Peyer's patch (tissue), 4 donors: Measurements from ENCODE around the gene TRIM9. TPM values are rescaled to one million over a fixed set of nuclear protein-coding genes. Genes with fewer than 3 reads are reported as not detected.

Source experiments
- DNase-seq, 3 donors: peaks; one replicate each; pipeline ENCODE4 v3.0.0-alpha.2; 2017 to 2019
- H3K27ac ChIP-seq, 4 donors: fragments of 200-600 bp; sonication (generic); one replicate each; pipeline ENCODE4 v1.5.1; 2016 to 2019
- H3K27me3 ChIP-seq, 2 donors: fragments of 200-600 bp; sonication (generic); one replicate each; pipeline ENCODE4 v1.5.1; 2019
- H3K36me3 ChIP-seq, 3 donors: fragments of 200-600 bp; sonication (generic); one replicate each; pipeline ENCODE4 v1.5.1; 2016 to 2019
- H3K4me1 ChIP-seq, 4 donors: fragments of 200-600 bp; sonication (generic); one replicate each; pipeline ENCODE4 v1.5.1; 2016 to 2019
- H3K4me3 ChIP-seq, 4 donors: fragments of 200-600 bp; sonication (generic); 1 replicate in 3 of 4; 2 replicates in 1 of 4; pipeline ENCODE4 v1.5.1; 2016 to 2019; ENCODE audit warnings: mild to moderate bottlenecking in 1 of 4
- H3K9me3 ChIP-seq, 4 donors: fragments of 200-600 bp; sonication (generic); one replicate each; pipeline ENCODE4 v1.5.1; 2016 to 2019; ENCODE audit warnings: mild to moderate bottlenecking in 1 of 4
- POLR2A ChIP-seq, 2 donors: fragments of 450-650 bp; IDR thresholded peaks; one replicate each; pipeline ENCODE4 v1.5.1; 2017; ENCODE audit warnings: antibody characterized with exemption in 2 of 2, mild to moderate bottlenecking in 2 of 2, moderate library complexity in 2 of 2
- total RNA-seq, 4 donors: library from RNA; depleted of rRNA; stranded (reverse); fragments of >200 nt; gene quantifications; one replicate each; pipeline ENCODE4 v1.1.0, GENCODE V29; 2016
- TF ChIP-seq, protein P1 (sequence below), 6 experiments: fragments of 450-650 bp in 4 of 6; fragments of 200-600 bp in 2 of 6; sonication (generic) in 1 of 6; IDR thresholded peaks; one replicate each; pipeline ENCODE4 v1.5.1; 2017 to 2019; ENCODE audit warnings: antibody characterized with exemption in 6 of 6, mild to moderate bottlenecking in 3 of 6, moderate library complexity in 1 of 6

Gene TRIM9
- total RNA-seq, 4 donors from 2014 or later: 0.35 to 5.0 (median 2.2) TPM

DNA sequence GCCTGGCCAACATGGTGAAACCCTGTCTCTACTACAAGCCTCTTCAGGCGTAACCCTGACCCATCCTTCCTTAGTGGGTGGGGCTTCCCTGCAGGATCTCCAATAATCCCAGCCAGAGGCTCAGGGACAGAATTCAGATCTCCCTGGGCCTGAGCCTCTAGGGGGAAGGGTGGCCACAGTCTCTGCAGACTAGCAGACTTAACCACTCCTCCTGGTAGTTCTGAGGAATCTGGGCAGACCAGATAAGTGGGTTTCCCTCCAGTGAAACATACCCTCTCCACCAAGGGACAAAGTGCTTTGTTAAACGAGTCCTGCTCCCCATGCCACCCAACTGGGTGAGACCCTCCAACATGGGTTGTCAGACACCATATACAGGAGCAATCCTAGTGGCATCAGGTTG lies 36.6 kb upstream of the TRIM9 start:
- TF ChIP-seq, protein P1, sequence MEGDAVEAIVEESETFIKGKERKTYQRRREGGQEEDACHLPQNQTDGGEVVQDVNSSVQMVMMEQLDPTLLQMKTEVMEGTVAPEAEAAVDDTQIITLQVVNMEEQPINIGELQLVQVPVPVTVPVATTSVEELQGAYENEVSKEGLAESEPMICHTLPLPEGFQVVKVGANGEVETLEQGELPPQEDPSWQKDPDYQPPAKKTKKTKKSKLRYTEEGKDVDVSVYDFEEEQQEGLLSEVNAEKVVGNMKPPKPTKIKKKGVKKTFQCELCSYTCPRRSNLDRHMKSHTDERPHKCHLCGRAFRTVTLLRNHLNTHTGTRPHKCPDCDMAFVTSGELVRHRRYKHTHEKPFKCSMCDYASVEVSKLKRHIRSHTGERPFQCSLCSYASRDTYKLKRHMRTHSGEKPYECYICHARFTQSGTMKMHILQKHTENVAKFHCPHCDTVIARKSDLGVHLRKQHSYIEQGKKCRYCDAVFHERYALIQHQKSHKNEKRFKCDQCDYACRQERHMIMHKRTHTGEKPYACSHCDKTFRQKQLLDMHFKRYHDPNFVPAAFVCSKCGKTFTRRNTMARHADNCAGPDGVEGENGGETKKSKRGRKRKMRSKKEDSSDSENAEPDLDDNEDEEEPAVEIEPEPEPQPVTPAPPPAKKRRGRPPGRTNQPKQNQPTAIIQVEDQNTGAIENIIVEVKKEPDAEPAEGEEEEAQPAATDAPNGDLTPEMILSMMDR (IDR thresholded peaks at IDR 0.05): no peak
- no peak for TF ChIP-seq POLR2A (IDR thresholded peaks at IDR 0.05)
- Histone ChIP-seq H3K27me3 (no peaks in the 10 kb centered on the region), H3K4me3 (no peak overlapping the region), H3K36me3 (no peaks in the 10 kb centered on the region), H3K27ac (no peak overlapping the region), H3K4me1 (no peaks in the 10 kb centered on the region), H3K9me3 (no peaks in the 10 kb centered on the region)
- no peak for DNase-seq

DNA sequence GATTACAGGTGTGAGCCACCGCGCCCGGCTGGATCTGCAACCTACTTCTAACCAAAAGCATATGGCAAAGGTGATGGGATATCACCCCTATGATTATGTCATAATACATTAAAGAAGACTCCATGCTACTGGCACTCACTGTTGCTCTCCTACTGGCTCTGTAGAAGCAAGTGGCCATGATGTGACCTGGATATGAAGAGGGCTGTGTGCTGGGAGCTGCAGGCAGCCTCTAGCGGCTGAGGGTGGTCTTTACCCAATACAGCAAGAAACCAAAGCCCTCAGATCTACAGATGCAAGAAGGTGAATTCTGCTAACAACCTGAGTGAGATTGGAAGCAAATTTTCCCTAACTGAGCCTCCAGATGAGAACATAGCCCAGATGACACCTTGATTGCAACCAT lies 34.2 kb upstream of the TRIM9 start:
- no peak for TF ChIP-seq POLR2A (IDR thresholded peaks at IDR 0.05)
- TF ChIP-seq, protein P1 (IDR thresholded peaks at IDR 0.05): no peak
- no peaks in the 10 kb centered on the region for H3K27me3 ChIP-seq
- no peaks in the 10 kb centered on the region for H3K4me1 ChIP-seq
- DNase-seq: no peak
- H3K36me3 ChIP-seq: no peaks in the 10 kb centered on the region
- no peak overlapping the region for H3K4me3 ChIP-seq
- no peaks in the 10 kb centered on the region for H3K9me3 ChIP-seq
- no peak overlapping the region for H3K27ac ChIP-seq

DNA sequence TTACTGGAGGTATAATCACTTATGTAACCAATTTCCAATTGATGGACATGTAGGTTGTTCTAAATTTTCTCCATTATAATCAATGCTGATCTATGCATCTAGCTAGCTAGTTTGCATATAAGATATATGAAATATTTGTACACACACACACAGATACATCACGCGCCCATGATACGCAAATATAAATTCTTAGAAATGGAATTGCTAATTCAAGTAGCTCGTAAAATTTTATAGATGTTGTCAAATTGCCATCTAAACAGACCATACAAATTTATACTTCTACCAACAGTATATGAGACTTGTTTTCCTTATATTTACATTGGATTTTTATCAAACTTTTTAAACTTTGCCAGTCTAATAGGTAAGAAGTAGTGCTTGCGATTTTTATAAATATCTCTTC lies 29.1 kb upstream of the TRIM9 start:
- H3K27ac ChIP-seq: no peak overlapping the region
- no peaks in the 10 kb centered on the region for H3K9me3 ChIP-seq
- no peaks in the 10 kb centered on the region for H3K36me3 ChIP-seq
- no peaks in the 10 kb centered on the region for H3K4me1 ChIP-seq
- no peaks in the 10 kb centered on the region for H3K27me3 ChIP-seq
- DNase-seq: no peak
- no peak overlapping the region for H3K4me3 ChIP-seq
- no peak for TF ChIP-seq POLR2A (IDR thresholded peaks at IDR 0.05)
- TF ChIP-seq, protein P1 (IDR thresholded peaks at IDR 0.05): no peak

DNA sequence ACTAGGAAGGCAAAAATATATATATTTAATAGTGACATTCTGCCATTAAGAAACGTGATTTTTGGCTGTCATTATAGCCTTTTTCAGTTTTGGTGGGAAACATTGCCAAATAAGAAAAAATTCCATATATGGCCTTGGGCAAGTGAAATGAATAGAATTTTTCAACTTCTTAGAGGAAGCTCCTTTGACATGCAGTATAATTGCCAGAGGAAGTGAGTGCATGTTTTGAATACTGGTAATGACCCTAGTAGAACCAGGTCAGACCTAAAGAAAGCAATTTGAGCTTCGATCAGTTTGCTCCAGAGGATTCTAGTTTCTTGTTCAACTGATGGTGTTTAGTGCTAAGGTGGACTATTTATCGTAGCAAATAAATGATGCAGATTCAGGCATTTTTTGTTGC lies 26.2 kb upstream of the TRIM9 start:
- Histone ChIP-seq H3K4me3 (no peak overlapping the region), H3K36me3 (no peaks in the 10 kb centered on the region), H3K27ac (no peak overlapping the region), H3K9me3 (no peaks in the 10 kb centered on the region), H3K4me1 (no peaks in the 10 kb centered on the region), H3K27me3 (no peaks in the 10 kb centered on the region)
- no peak for DNase-seq
- TF ChIP-seq, protein P1 (IDR thresholded peaks at IDR 0.05): no peak
- no peak for TF ChIP-seq POLR2A (IDR thresholded peaks at IDR 0.05)

DNA sequence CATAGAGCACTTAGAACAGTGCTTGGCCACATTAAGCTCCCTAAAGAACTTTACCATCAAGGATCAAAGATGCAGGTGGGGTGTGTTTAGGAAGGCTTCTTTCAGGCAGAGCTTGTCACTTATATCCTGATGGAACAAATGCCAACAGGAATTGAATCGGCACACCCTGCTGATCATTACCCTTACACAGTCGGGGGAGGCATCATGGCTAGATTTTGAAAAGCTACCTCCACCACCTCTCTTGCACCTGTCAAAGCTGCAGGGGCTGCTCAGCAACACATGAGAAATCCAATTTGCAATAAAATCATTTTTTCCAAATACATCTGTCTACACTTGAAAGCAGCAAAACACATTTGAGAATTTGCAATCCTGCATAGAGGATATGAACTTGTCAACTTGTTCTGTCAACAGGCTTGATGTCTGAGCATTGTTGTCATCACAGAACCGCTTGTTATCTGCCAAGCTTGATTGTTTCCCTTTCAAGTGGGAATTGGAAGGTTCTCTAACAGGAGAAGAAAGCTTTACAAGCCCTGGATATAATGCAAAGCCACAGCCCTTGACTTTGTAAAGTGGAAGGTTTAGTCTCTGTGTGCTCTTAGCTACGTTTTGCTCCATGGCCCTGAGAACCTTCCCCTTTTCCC lies 24.6 kb upstream of the TRIM9 start:
- TF ChIP-seq POLR2A (IDR thresholded peaks at IDR 0.05): no peak
- TF ChIP-seq, protein P1 (IDR thresholded peaks at IDR 0.05): no peak
- Histone ChIP-seq H3K4me3 (no peak overlapping the region), H3K4me1 (no peaks in the 10 kb centered on the region), H3K27ac (no peak overlapping the region), H3K27me3 (no peaks in the 10 kb centered on the region), H3K36me3 (no peaks in the 10 kb centered on the region), H3K9me3 (no peaks in the 10 kb centered on the region)
- DNase-seq: no peak

DNA sequence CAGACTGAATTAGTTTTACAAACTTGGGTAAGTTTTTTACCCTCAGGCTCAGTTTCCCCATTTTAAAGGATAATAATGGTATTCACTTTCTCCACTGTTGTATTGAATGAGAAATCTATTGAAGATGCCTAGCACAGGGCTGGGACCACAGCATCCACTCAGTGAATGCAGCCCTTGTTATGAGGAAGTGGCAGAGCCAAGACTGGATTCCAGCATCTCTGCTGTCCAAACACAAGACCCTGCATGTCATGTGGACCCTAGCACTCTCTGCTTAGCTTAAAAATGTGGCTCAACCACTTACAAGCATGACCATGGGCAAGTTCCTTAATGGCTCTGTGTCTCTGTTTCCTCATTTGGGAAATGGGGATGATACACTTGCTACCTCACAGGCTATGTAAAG lies 24.1 kb upstream of the TRIM9 start:
- Histone ChIP-seq H3K4me3 (no peak overlapping the region), H3K4me1 (no peaks in the 10 kb centered on the region), H3K9me3 (no peaks in the 10 kb centered on the region), H3K36me3 (no peaks in the 10 kb centered on the region), H3K27me3 (no peaks in the 10 kb centered on the region), H3K27ac (no peak overlapping the region)
- no peak for TF ChIP-seq POLR2A (IDR thresholded peaks at IDR 0.05)
- TF ChIP-seq, protein P1 (IDR thresholded peaks at IDR 0.05): no peak
- DNase-seq: no peak
